Mesenchymal stem cell (in vitro differentiated cells and primary cell): ENCODE data around the gene PNPLA3.

Experiments used
- DNase-seq: peaks from one replicate; pipeline ENCODE4 v3.0.0-alpha.2; 2013
- H2AFZ ChIP-seq: one replicate; pipeline ENCODE4 v1.6.1; 2013; ENCODE audit warnings: low read depth, mild to moderate bottlenecking, control low read depth, inconsistent platforms, low read length, moderate library complexity
- H2AK5ac ChIP-seq: 2 replicates; pipeline ENCODE4 v1.6.1; 2013; ENCODE audit warnings: low read length, moderate library complexity, mild to moderate bottlenecking, inconsistent platforms; ENCODE audit not compliant: severe bottlenecking
- H2BK120ac ChIP-seq: one replicate; pipeline ENCODE4 v1.6.1; 2013; ENCODE audit warnings: low read depth, mild to moderate bottlenecking, inconsistent platforms, low read length, moderate library complexity
- H2BK12ac ChIP-seq, 2 experiments: one replicate each; pipeline ENCODE4 v1.6.1; 2013; ENCODE audit warnings: inconsistent platforms in 2 of 2, low read length in 2 of 2, mild to moderate bottlenecking in 2 of 2, moderate library complexity in 2 of 2, control low read depth in 1 of 2
- H2BK15ac ChIP-seq: one replicate; pipeline ENCODE4 v1.6.1; 2013; ENCODE audit warnings: mild to moderate bottlenecking, low read depth, inconsistent platforms; ENCODE audit not compliant: poor library complexity, severe bottlenecking
- H2BK5ac ChIP-seq: 2 replicates; pipeline ENCODE4 v1.6.1; 2013; ENCODE audit warnings: low read depth, mild to moderate bottlenecking, low read length, control low read depth, inconsistent platforms; ENCODE audit not compliant: poor library complexity, severe bottlenecking
- H3K14ac ChIP-seq, 2 experiments: one replicate each; pipeline ENCODE4 v1.6.1; 2013; ENCODE audit warnings: inconsistent platforms in 2 of 2, low read length in 2 of 2, control low read depth in 1 of 2, mild to moderate bottlenecking in 1 of 2, moderate library complexity in 1 of 2
- H3K18ac ChIP-seq, 2 experiments: one replicate each; pipeline ENCODE4 v1.6.1; 2013; ENCODE audit warnings: inconsistent platforms in 2 of 2, low read length in 2 of 2, control low read depth in 1 of 2, low read depth in 1 of 2, mild to moderate bottlenecking in 1 of 2
- H3K23ac ChIP-seq, 2 experiments: one replicate each; pipeline ENCODE4 v1.6.1; 2013; ENCODE audit warnings: inconsistent platforms in 2 of 2, low read length in 2 of 2, mild to moderate bottlenecking in 2 of 2, moderate library complexity in 2 of 2, control low read depth in 1 of 2
- H3K27ac ChIP-seq: 2 replicates; pipeline ENCODE4 v1.5.1; 2013; ENCODE audit warnings: mild to moderate bottlenecking, moderate library complexity, low read length, control low read depth, inconsistent platforms; ENCODE audit not compliant: poor library complexity, severe bottlenecking
- H3K27me3 ChIP-seq, 2 experiments: 2 replicates each; pipeline versions ENCODE4 v1.6.1 to v1.7.0; 2013; ENCODE audit warnings: low read length in 2 of 2, mild to moderate bottlenecking in 2 of 2, moderate library complexity in 2 of 2, control low read depth in 1 of 2, inconsistent platforms in 1 of 2; ENCODE audit not compliant: control insufficient read depth in 1 of 2, insufficient read depth in 1 of 2
- H3K36me3 ChIP-seq, 2 experiments: 2 replicates each; pipeline versions ENCODE4 v1.6.1 to v1.7.0; 2013; ENCODE audit warnings: low read length in 2 of 2, control low read depth in 1 of 2, inconsistent platforms in 1 of 2, low read depth in 1 of 2, mild to moderate bottlenecking in 1 of 2; ENCODE audit not compliant: insufficient read depth in 2 of 2, control insufficient read depth in 1 of 2
- H3K4ac ChIP-seq, 2 experiments: one replicate each; pipeline ENCODE4 v1.6.1; 2013; ENCODE audit warnings: inconsistent platforms in 2 of 2, low read length in 2 of 2, mild to moderate bottlenecking in 2 of 2, moderate library complexity in 2 of 2, control low read depth in 1 of 2, low read depth in 1 of 2
- H3K4me1 ChIP-seq: 2 replicates; pipeline ENCODE4 v1.6.1; 2013; ENCODE audit warnings: low read depth, low read length, control low read depth; ENCODE audit not compliant: control insufficient read depth, insufficient read depth
- H3K4me2 ChIP-seq: 2 replicates; pipeline ENCODE4 v1.6.1; 2013; ENCODE audit warnings: low read length, mild to moderate bottlenecking, inconsistent platforms; ENCODE audit not compliant: poor library complexity, severe bottlenecking
- H3K4me3 ChIP-seq, 2 experiments: 2 replicates each; pipeline versions ENCODE4 v1.5.1 to v1.7.0; 2013; ENCODE audit warnings: low read length in 2 of 2, mild to moderate bottlenecking in 2 of 2, control low read depth in 1 of 2, low read depth in 1 of 2; ENCODE audit not compliant: insufficient read depth in 1 of 2
- H3K79me1 ChIP-seq: replicated peaks from 2 replicates; pipeline ENCODE4 v1.6.1; 2013; ENCODE audit warnings: mild to moderate bottlenecking, control low read depth, low read length, inconsistent platforms; ENCODE audit not compliant: poor library complexity, severe bottlenecking
- H3K9ac ChIP-seq: 2 replicates; pipeline ENCODE4 v1.7.0; 2013; ENCODE audit warnings: mild to moderate bottlenecking, low read length, moderate library complexity
- H3K9me3 ChIP-seq: 2 replicates; pipeline ENCODE4 v1.7.0; 2013; ENCODE audit warnings: mild to moderate bottlenecking, low read length; ENCODE audit not compliant: control insufficient read depth
- H4K8ac ChIP-seq: one replicate; pipeline ENCODE4 v1.6.1; 2013; ENCODE audit warnings: inconsistent platforms, mild to moderate bottlenecking, low read length, moderate library complexity
- H4K91ac ChIP-seq: one replicate; pipeline ENCODE4 v1.6.1; 2013; ENCODE audit warnings: mild to moderate bottlenecking, low read length, inconsistent platforms
- WGBS: methylation state at CpG from one replicate; pipeline ENCODE4 v1.1.7; 2013; ENCODE audit warnings: mixed read lengths; 5-methylcytosine and 5-hydroxymethylcytosine counted together

The PNPLA3 gene

GRCh38 chr22:43923191-43923590, 414 bp upstream of the PNPLA3 start:
- Histone ChIP-seq H3K9me3 (no peaks in the 10 kb centered on the region), H4K8ac (peak overlapping the region; percentile 95), H2BK15ac (peak overlapping the region; percentile 80), H4K91ac (peak overlapping the region; percentile 0), H3K4me3 (peak overlapping the region; percentile 41 to 77), H3K18ac (peak overlapping the region; percentile 17 to 62), H2BK120ac (peak overlapping the region; percentile 50), H2BK12ac (peak overlapping the region; percentile 62 to 82), H3K27me3 (no peaks in the 10 kb centered on the region), H3K4ac (peak overlapping the region in 1 of 2 experiments; percentile 75), H3K23ac (no peak overlapping the region), H3K9ac (peak overlapping the region; percentile 70), H2AFZ (peak overlapping the region; percentile 75), H2BK5ac (no peak overlapping the region), H3K27ac (peak overlapping the region; percentile 45), H3K4me1 (peaks cover 30% of the 10 kb centered on the region), H2AK5ac (no peak overlapping the region), H3K36me3 (peaks cover 4 to 9% of the 10 kb centered on the region in 2 experiments), H3K14ac (no peak overlapping the region), H3K4me2 (peak overlapping the region; percentile 84), H3K79me1 (peaks cover 13% of the 10 kb centered on the region)
- 3% methylated on average over 4 of the region's 13 CpGs for WGBS
- DNase-seq, result peak; percentile 55

GRCh38 chr22:43924877-43925276, 1.3 kb downstream of the PNPLA3 start:
- peaks cover 13% of the 10 kb centered on the region for H3K79me1 ChIP-seq
- H2AK5ac ChIP-seq, result peak overlapping the region; percentile 73
- H4K8ac ChIP-seq, result peak overlapping the region; percentile 94
- peak overlapping the region; percentile 24 to 71 for H2BK12ac ChIP-seq
- H3K4ac ChIP-seq, result peak overlapping the region; percentile 21 to 89
- peak overlapping the region; percentile 8 to 63 for H3K14ac ChIP-seq
- no peaks in the 10 kb centered on the region for H3K27me3 ChIP-seq
- H3K4me3 ChIP-seq, result peak overlapping the region in 1 of 2 experiments; percentile 80
- peak overlapping the region; percentile 5 for H3K9ac ChIP-seq
- H2BK15ac ChIP-seq, result no peak overlapping the region
- H3K4me1 ChIP-seq, result peaks cover 28% of the 10 kb centered on the region
- peak overlapping the region; percentile 49 to 96 for H3K18ac ChIP-seq
- 48% methylated on average over 7 of the region's 7 CpGs for WGBS
- H2BK5ac ChIP-seq, result no peak overlapping the region
- H3K36me3 ChIP-seq, result peaks cover 13 to 18% of the 10 kb centered on the region in 2 experiments
- H4K91ac ChIP-seq, result peak overlapping the region; percentile 94
- H2AFZ ChIP-seq, result no peak overlapping the region
- no peak overlapping the region for H3K23ac ChIP-seq
- peak overlapping the region; percentile 30 for H3K27ac ChIP-seq
- peak overlapping the region; percentile 21 for H2BK120ac ChIP-seq
- peak overlapping the region; percentile 23 for H3K4me2 ChIP-seq
- DNase-seq, result no peak
- H3K9me3 ChIP-seq, result no peaks in the 10 kb centered on the region

GRCh38 chr22:43925433-43926348, 2.1 kb downstream of the PNPLA3 start:
- H3K9me3 ChIP-seq, result no peaks in the 10 kb centered on the region
- H3K27ac ChIP-seq, result peak overlapping the region; percentile 30
- no peak overlapping the region for H3K4me3 ChIP-seq
- peak overlapping the region; percentile 12 for H2BK15ac ChIP-seq
- H3K18ac ChIP-seq, result peak overlapping the region; percentile 69 to 77
- peaks cover 21 to 26% of the 10 kb centered on the region in 2 experiments for H3K36me3 ChIP-seq
- H2BK12ac ChIP-seq, result peak overlapping the region; percentile 12 to 52
- H2BK120ac ChIP-seq, result peak overlapping the region; percentile 21
- no peak overlapping the region for H2AK5ac ChIP-seq
- H3K79me1 ChIP-seq, result peaks cover 21% of the 10 kb centered on the region
- H4K91ac ChIP-seq, result peak overlapping the region; percentile 43
- H3K4me2 ChIP-seq, result peak overlapping the region; percentile 23
- peak overlapping the region; percentile 21 to 25 for H3K4ac ChIP-seq
- peaks cover 28% of the 10 kb centered on the region for H3K4me1 ChIP-seq
- H3K9ac ChIP-seq, result no peak overlapping the region
- H3K27me3 ChIP-seq, result no peaks in the 10 kb centered on the region
- peak; percentile 47 for DNase-seq
- H3K14ac ChIP-seq, result peak overlapping the region in 1 of 2 experiments; percentile 53
- no peak overlapping the region for H2BK5ac ChIP-seq
- WGBS, result 62% methylated on average over 6 of the region's 6 CpGs
- H4K8ac ChIP-seq, result peak overlapping the region; percentile 94
- no peak overlapping the region for H3K23ac ChIP-seq
- no peak overlapping the region for H2AFZ ChIP-seq

GRCh38 chr22:43926349-43926710, 2.7 kb downstream of the PNPLA3 start:
- Histone ChIP-seq H3K4ac (no peak overlapping the region), H3K36me3 (peaks cover 25 to 28% of the 10 kb centered on the region in 2 experiments), H4K91ac (no peak overlapping the region), H3K14ac (no peak overlapping the region), H2AK5ac (no peak overlapping the region), H3K79me1 (peaks cover 21% of the 10 kb centered on the region), H2BK12ac (no peak overlapping the region), H2BK5ac (no peak overlapping the region), H3K27ac (no peak overlapping the region), H3K4me2 (no peak overlapping the region), H2AFZ (no peak overlapping the region), H3K4me1 (peaks cover 25% of the 10 kb centered on the region), H3K23ac (no peak overlapping the region), H3K18ac (peak overlapping the region in 1 of 2 experiments; percentile 42), H2BK120ac (no peak overlapping the region), H3K4me3 (no peak overlapping the region), H2BK15ac (no peak overlapping the region), H3K9ac (no peak overlapping the region), H4K8ac (peak overlapping the region; percentile 19), H3K27me3 (no peaks in the 10 kb centered on the region), H3K9me3 (no peaks in the 10 kb centered on the region)
- no peak for DNase-seq
- WGBS, result 88% methylated on average over 1 of the region's 1 CpG
